CD14-positive monocyte (primary cell): ENCODE data around the gene HMOX2. TPM values are rescaled to one million over a fixed set of nuclear protein-coding genes. Genes with fewer than 3 reads are reported as not detected.

Experiments
- DNase-seq, 3 donors: peaks; one replicate each; pipeline ENCODE4 v3.0.0-alpha.2; 2011 to 2022
- H2AFZ ChIP-seq: 2 replicates; pipeline ENCODE4 v1.6.0; 2012; ENCODE audit warnings: mild to moderate bottlenecking, low read depth, low read length, inconsistent platforms; ENCODE audit not compliant: insufficient read depth, poor library complexity, severe bottlenecking
- H3K27ac ChIP-seq, 2 donors: 1 replicate in 1 of 2; 2 replicates in 1 of 2; pipeline ENCODE4 v1.5.1; 2012 to 2013; ENCODE audit warnings: low read length in 2 of 2, control low read depth in 1 of 2, inconsistent platforms in 1 of 2, low read depth in 1 of 2, mild to moderate bottlenecking in 1 of 2
- H3K27me3 ChIP-seq, 2 donors: one replicate each; pipeline versions ENCODE4 v1.6.0 to v1.6.1; 2011 to 2013; ENCODE audit warnings: low read length in 2 of 2; ENCODE audit not compliant: control insufficient read depth in 2 of 2, insufficient read depth in 2 of 2
- H3K36me3 ChIP-seq, 2 donors: replicated peaks in 1 of 2; 1 replicate in 1 of 2; 2 replicates in 1 of 2; pipeline versions ENCODE4 v1.5.1 to v1.6.1; 2012 to 2013; ENCODE audit warnings: low read length in 2 of 2, control low read depth in 1 of 2, inconsistent platforms in 1 of 2, mild to moderate bottlenecking in 1 of 2; ENCODE audit not compliant: insufficient read depth in 2 of 2, control insufficient read depth in 1 of 2
- H3K4me1 ChIP-seq, 2 donors: 1 replicate in 1 of 2; 2 replicates in 1 of 2; pipeline versions ENCODE4 v1.5.1 to v1.6.1; 2012 to 2013; ENCODE audit warnings: low read length in 2 of 2, control low read depth in 1 of 2, inconsistent platforms in 1 of 2, mild to moderate bottlenecking in 1 of 2, moderate library complexity in 1 of 2; ENCODE audit not compliant: insufficient read depth in 2 of 2, control insufficient read depth in 1 of 2
- H3K4me2 ChIP-seq: replicated peaks from 2 replicates; pipeline ENCODE3; 2012; ENCODE audit warnings: low read length, moderate library complexity, mild to moderate bottlenecking; ENCODE audit not compliant: poor library complexity, severe bottlenecking; ENCODE audit errors: extremely low read depth
- H3K4me3 ChIP-seq, 3 experiments: fragments of 200-600 bp in 1 of 3; sonication (generic) in 1 of 3; replicated peaks in 1 of 3; 1 replicate in 2 of 3; 2 replicates in 1 of 3; pipeline ENCODE4 v1.5.1; 2011 to 2013; ENCODE audit warnings: low read length in 3 of 3, mild to moderate bottlenecking in 3 of 3, control low read depth in 2 of 3, low read depth in 2 of 3, inconsistent platforms in 1 of 3, moderate library complexity in 1 of 3
- H3K79me2 ChIP-seq: 2 replicates; pipeline ENCODE4 v1.6.0; 2012; ENCODE audit warnings: mild to moderate bottlenecking, control low read depth, inconsistent platforms, low read length, moderate library complexity; ENCODE audit not compliant: insufficient read depth
- H3K9ac ChIP-seq: 2 replicates; pipeline ENCODE4 v1.6.0; 2017; ENCODE audit warnings: low read length, mild to moderate bottlenecking; ENCODE audit not compliant: insufficient read depth, poor library complexity, severe bottlenecking
- H3K9me3 ChIP-seq, 2 donors: replicated peaks in 1 of 2; 1 replicate in 1 of 2; 2 replicates in 1 of 2; pipeline versions ENCODE4 v1.5.1 to v1.6.1; 2012 to 2013; ENCODE audit warnings: low read length in 2 of 2, control low read depth in 1 of 2; ENCODE audit not compliant: control insufficient read depth in 1 of 2, insufficient read depth in 1 of 2
- H4K20me1 ChIP-seq: 2 replicates; pipeline ENCODE4 v1.6.0; 2012; ENCODE audit warnings: mild to moderate bottlenecking, low read length, control low read depth, moderate library complexity; ENCODE audit not compliant: insufficient read depth
- H3K27ac Mint-ChIP-seq, 7 donors: one replicate each; pipeline ENCODE4 v1.8.0; 2020; ENCODE audit warnings: mild to moderate bottlenecking in 7 of 7, mixed read lengths in 7 of 7, moderate library complexity in 6 of 7, inconsistent platforms in 2 of 7
- H3K27me3 Mint-ChIP-seq, 3 donors: one replicate each; pipeline ENCODE4 v1.8.0; 2021 to 2022; ENCODE audit warnings: low read depth in 3 of 3, mild to moderate bottlenecking in 3 of 3, mixed read lengths in 3 of 3, moderate library complexity in 3 of 3, inconsistent platforms in 1 of 3
- H3K36me3 Mint-ChIP-seq, 2 donors: one replicate each; pipeline ENCODE4 v1.8.0; 2020; ENCODE audit warnings: mixed read lengths in 2 of 2, inconsistent platforms in 1 of 2, mild to moderate bottlenecking in 1 of 2
- H3K4me1 Mint-ChIP-seq: one replicate; pipeline ENCODE4 v1.8.0; 2020; ENCODE audit warnings: mild to moderate bottlenecking, mixed read lengths
- H3K4me3 Mint-ChIP-seq, 2 donors: one replicate each; pipeline ENCODE4 v1.8.0; 2020; ENCODE audit warnings: mild to moderate bottlenecking in 2 of 2, mixed read lengths in 2 of 2, moderate library complexity in 1 of 2
- H3K9me3 Mint-ChIP-seq, 7 donors: one replicate each; pipeline ENCODE4 v1.8.0; 2020 to 2022; ENCODE audit warnings: mixed read lengths in 7 of 7, mild to moderate bottlenecking in 6 of 7, moderate library complexity in 6 of 7, inconsistent platforms in 2 of 7
- WGBS: methylation state at CpG from one replicate; pipeline ENCODE4 v1.1.5; 2013; ENCODE audit warnings: missing lambda C conversion rate; ENCODE audit not compliant: insufficient coverage; 5-methylcytosine and 5-hydroxymethylcytosine counted together
- intact Hi-C, 2 donors: fragments of 100-400 bp; cut with micrococcal nuclease; formaldehyde crosslinking; loops; one replicate each; pipeline versions ENCODE4 v1.15.0 to v1.15.1; 2023
- polyA plus RNA-seq, 3 donors: library from polyadenylated mRNA; depleted of rRNA in 1 of 3; unstranded in 2 of 3; stranded (reverse) in 1 of 3; fragments of 300-500 nt in 2 of 3; fragments of >200 nt in 1 of 3; fragmentation: Illumina TruSeq in 2 of 3; gene quantifications; 1 replicate in 2 of 3; 2 replicates in 1 of 3; pipeline ENCODE4 v1.2.3, GENCODE V29; 2012 to 2021
- TF ChIP-seq, protein P1 (sequence below): fragments of 200-600 bp; IDR thresholded peaks from one replicate; pipeline ENCODE4 v1.8.0; 2022; ENCODE audit warnings: antibody characterized with exemption, mild to moderate bottlenecking

Gene HMOX2
- polyA plus RNA-seq, 3 donors, result 21.7 to 33.2 (median 25.0) TPM

DNA sequence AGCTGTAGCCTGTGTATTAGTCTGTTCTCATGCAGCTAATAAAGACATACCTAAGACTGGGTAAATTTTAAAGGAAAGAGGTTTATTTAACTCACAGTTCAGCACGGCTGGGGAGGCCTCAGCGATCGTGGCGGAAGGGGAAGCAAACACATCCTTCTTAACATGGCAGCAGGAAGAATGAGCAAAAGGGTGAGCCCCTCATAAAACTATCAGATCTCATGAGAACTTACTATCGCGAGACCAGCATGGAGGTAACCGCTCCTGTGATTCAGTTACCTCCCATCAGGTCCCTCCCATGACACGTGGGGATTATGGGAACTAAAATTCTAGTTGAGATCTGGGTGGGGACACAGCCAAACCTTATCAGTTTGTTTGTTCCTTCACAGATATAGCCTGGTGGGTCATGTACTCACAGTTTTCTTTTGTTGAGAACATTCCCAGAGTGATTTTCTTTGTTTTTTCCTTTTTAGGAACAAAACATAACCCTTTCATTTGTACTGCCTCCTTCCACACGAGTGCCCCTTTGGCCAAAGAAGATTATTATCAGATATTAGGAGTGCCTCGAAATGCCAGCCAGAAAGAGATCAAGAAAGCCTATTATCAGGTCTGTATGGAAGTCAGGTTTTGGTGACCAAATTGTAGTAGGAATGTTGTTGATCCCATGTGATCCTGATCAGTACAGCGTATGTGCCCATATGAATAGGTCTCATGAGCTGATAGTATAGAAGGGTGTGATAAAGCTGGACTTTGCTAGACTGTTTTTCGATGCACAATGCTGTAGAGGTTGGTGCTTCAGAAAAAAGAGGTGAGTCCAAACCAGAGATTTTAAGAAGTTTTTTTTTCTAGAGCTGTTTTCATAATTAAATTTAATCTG, 42.0 kb upstream of the HMOX2 start:
- Histone ChIP-seq H3K79me2 (peaks cover 15% of the 10 kb centered on the region), H3K9ac (no peak overlapping the region), H3K27me3 (no peaks in the 10 kb centered on the region), H4K20me1 (no peaks in the 10 kb centered on the region), H3K27ac (peak overlapping the region in 1 of 2 donors; percentile 31), H2AFZ (no peak overlapping the region), H3K9me3 (no peaks in the 10 kb centered on the region), H3K4me1 (no peaks in the 10 kb centered on the region), H3K36me3 (peaks cover 41 to 72% of the 10 kb centered on the region in 2 donors), H3K4me2 (no peak overlapping the region), H3K4me3 (no peak overlapping the region)
- Mint-ChIP-seq H3K9me3 (no peaks in the 10 kb centered on the region), H3K36me3 (peaks cover 53 to 72% of the 10 kb centered on the region in 2 donors), H3K4me3 (no peak overlapping the region), H3K4me1 (no peaks in the 10 kb centered on the region), H3K27me3 (peaks cover 0 to under 1% (median 0%) of the 10 kb centered on the region in 3 donors), H3K27ac (peak overlapping the region in 2 of 7 donors; percentile 1 to 57)
- TF ChIP-seq, protein P1, sequence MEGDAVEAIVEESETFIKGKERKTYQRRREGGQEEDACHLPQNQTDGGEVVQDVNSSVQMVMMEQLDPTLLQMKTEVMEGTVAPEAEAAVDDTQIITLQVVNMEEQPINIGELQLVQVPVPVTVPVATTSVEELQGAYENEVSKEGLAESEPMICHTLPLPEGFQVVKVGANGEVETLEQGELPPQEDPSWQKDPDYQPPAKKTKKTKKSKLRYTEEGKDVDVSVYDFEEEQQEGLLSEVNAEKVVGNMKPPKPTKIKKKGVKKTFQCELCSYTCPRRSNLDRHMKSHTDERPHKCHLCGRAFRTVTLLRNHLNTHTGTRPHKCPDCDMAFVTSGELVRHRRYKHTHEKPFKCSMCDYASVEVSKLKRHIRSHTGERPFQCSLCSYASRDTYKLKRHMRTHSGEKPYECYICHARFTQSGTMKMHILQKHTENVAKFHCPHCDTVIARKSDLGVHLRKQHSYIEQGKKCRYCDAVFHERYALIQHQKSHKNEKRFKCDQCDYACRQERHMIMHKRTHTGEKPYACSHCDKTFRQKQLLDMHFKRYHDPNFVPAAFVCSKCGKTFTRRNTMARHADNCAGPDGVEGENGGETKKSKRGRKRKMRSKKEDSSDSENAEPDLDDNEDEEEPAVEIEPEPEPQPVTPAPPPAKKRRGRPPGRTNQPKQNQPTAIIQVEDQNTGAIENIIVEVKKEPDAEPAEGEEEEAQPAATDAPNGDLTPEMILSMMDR, result no peak
- 100% methylated on average over 5 of the region's 12 CpGs for WGBS
- DNase-seq, result no peak
- intact Hi-C loops, result no loop called here

DNA sequence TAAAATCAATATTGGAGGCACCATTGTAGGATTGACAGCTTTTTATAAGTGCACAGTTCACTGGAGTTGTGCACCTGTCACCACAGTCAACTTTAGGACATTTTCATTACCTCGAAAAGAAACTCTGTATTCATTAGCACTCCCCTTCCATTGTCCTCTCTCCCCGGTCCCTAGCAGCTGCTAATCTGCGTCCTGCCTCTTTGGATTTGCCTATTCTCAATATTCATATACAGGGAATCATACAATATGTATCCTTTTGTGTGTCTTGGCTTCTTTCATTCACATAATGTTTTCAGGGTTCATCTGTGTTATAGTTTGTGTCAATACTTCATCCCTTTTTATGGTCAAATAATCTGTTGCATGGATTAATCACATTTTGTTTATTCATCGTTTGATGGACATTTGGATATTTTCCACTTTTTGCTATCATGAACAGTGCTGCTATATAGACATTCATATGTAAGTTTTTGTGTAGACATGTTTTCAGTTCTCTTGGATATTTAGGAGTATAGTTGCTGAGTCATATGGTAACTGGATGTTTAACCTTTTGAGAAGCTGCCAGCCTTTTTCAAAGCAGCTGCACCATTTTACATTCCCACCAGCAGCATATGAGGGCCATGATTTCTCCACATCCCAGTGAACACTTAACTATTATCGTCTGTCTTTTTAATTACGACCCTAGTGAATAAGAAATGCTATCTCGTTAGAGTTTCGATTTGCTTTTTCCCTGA, 40.7 kb upstream of the HMOX2 start:
- intact Hi-C loops, result no loop called here
- Histone ChIP-seq H3K9ac (no peak overlapping the region), H3K4me2 (no peak overlapping the region), H3K36me3 (peaks cover 51 to 84% of the 10 kb centered on the region in 2 donors), H3K9me3 (no peaks in the 10 kb centered on the region), H3K4me3 (no peak overlapping the region), H3K27ac (no peak overlapping the region), H3K79me2 (peaks cover 2% of the 10 kb centered on the region), H3K4me1 (no peaks in the 10 kb centered on the region), H4K20me1 (no peaks in the 10 kb centered on the region), H2AFZ (no peak overlapping the region), H3K27me3 (no peaks in the 10 kb centered on the region)
- Mint-ChIP-seq H3K36me3 (peaks cover 59 to 75% of the 10 kb centered on the region in 2 donors), H3K27ac (peak overlapping the region in 2 of 7 donors; percentile 75 to 76), H3K4me1 (no peaks in the 10 kb centered on the region), H3K4me3 (no peak overlapping the region), H3K27me3 (no peaks in the 10 kb centered on the region), H3K9me3 (peaks cover 0 to 1% (median 0%) of the 10 kb centered on the region in 7 donors)
- 100% methylated on average over 1 of the region's 8 CpGs for WGBS
- DNase-seq, result no peak
- TF ChIP-seq, protein P1, result no peak
